ENCODE data around the gene BCAP29.

BCAP29 gene

DNA sequence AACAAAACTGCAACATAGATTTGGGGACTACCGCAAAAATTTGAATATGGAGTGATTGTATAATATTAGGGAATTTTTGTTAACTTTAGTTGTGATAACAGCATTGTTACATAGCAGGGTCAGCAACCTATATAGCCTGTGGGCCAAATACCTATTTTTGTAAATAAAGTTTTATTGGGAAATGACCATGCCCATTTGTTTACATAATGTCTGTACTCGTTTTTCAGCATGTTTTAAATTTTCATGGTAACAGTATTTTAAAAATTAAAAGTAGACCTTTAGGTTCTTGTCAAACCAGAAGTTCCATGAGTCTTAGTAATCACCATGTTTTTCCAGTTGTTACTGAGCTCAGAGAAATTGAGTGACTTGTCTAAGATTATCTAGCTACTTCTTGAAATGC lies 4.7 kb downstream of the BCAP29 start:
- DNase-seq = no peak

DNA sequence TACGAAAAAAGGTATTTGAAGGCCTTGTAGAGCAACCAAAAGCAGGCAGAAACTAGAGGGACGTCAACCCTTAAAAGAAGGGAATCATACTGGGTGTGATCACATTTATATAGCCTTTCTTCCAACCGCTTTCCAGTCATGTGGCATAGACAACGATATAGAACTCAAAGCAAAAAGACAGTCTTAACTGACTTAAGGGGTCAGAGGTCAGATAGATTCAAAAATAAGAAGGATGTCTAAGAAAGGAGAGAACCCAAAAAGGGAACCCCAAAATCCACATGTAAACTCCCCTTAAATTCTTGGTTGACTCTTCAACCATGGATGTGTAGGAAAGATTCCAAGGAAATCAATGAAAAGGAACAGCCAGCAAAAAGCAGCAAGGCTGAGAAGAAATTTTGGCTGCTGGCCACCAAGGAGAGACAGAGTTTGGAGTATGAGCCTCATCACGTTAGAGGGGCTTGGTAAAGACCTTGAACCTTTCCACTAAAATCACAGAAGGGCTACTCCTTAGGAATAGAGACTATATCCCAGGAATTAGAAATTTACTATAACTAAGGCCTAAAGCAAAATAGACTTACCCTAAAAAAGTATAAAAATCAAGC lies 8.6 kb downstream of the BCAP29 start:
- DNase-seq = no peak

DNA sequence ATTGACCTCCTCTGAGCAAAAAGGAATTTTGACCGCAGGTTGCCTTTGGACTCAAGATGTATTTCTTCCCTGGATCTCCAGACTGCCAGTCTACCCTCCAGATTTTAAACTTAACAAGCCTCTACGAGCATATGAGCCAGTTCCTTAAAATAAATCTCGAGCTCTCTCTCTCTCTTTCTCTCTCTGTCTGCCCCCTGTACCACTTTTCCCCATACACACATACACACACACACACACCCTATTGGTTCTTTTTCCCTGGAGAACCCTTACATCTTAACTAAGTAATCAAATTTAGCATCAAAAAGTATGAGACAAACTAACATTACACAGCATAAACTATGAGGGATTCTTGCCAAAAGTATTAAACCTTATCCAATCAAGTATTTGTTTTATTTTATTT lies 11.4 kb downstream of the BCAP29 start:
- no peak for DNase-seq

DNA sequence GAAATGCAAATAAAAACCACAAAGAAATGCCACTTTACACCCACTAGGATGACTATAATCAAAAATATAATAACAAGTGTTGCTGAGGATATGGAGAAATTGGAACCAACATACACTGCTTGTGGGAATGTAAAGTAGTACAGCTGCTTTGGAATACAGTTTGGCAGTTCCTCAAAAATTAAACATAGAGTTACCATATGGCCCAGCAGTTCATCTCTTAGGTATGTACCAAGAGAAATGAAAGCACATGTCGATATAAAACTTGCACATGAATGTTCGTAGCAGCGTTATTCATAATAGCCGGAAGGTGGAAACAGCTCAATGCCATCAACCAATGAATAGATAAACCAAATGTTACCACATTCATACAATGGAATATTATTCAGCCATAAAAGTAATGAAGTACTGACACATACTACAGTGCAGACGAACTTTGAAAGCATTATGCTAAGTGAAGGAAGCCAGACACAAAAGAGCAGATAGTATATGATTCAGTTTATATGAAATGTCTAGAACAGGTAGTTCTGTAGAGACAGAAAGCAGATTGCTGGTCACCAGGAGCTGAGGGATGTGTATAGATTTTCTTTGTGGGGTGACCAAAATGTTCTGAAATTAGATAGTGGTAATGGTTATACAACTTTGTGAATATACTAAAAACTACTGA lies 12.4 kb downstream of the BCAP29 start:
- DNase-seq = no peak

DNA sequence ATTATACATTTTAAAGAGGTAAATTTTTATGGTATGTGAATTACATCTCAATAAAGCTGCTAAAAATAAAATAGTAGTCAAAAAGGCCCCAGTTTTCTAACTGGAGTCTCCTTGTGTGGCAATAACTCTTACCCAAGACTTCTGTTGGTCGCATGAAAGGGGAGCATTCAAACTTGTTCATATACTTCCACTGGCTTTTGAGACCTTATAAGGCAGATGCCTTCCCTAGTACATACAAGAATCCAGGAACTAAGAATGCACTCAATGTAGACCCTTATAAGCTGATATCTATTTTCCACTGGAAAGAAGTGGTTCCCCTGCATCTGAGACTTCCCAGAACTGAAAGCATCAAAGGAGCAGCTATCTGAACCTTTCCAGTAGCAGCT lies 13.0 kb downstream of the BCAP29 start:
- no peak for DNase-seq

DNA sequence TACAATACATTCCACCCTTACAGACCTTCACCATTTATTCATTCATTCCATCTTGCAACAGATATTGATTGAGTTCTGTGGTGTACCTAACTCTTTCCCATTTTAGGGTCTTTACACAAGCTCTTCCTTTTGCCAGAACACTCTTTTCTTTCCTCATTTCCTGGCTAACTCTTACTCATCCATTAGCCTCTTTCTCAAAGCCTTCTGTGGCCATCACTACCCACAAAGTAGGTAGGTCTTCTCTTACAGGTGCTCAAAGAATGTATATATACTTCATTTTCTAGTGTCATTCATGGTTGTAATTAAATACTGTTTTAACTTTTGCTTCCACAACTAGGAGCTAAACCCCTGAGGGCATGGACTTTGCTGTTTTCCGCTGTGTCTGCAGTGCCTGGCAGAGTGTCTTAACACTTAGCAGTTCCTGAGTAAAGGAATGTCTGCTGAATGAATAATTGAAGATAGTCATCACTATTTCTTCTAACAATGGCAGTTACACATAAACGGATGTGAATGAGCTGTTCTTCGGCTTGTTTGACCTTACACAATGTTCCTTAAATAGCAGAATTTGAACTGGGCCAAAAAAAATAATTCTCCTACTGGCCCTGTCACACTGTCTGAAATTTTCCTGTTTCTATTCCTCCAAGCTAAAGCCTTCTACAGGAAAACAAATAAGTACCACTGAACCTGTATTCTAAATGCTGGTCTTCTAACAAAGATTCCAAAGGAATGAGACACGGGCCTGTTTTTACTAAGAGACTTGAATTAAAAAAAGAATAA lies 15.1 kb downstream of the BCAP29 start:
- no peak for DNase-seq

DNA sequence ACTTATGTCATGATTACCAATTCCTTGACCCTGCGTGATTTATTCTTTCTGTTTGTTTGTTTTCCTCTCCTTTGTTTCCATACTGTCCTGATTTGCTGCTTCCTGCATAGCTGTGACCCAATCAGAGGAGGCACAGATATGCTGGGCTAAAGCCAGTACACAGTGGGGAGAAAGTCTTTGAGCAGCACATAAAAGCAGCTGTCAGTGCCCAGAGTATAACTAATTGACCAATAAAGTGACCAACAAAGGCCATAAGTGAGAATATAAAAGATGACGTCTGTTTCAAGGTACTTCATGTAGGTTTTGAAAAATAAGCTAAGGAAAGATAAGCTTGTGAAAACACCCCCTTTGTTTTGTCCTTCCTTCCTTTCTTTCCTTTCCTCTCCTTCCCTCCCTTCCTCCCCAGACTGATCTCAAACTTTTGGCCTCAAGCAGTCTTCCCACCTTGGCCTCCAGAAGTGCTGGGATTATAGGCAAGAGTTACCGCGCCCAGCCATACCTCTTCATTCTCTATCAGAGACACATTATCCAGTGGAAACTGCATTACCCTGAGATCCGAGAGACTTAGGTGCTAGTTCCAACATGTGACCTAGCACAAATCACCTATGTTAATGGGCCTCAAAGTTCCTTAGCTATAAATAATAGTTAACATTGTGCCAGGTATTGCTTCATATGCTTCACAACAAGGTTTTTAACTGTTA lies 17.0 kb downstream of the BCAP29 start:
- no peak for DNase-seq

DNA sequence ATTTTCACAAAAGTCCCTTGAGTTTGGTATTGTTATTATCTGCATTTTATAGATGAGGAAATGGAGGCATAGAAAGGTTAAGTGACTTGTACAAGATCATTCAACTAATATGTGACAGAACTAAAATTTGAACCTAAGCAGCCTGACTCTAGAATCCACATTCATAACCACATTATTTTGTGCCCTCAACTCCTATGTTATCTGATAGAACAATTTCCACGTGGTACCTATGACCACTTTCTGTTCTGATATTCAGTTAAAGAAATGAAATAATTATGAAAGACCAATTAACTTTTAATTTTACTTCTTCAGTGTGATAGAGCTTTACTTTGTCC lies 17.5 kb downstream of the BCAP29 start:
- no peak for DNase-seq

DNA sequence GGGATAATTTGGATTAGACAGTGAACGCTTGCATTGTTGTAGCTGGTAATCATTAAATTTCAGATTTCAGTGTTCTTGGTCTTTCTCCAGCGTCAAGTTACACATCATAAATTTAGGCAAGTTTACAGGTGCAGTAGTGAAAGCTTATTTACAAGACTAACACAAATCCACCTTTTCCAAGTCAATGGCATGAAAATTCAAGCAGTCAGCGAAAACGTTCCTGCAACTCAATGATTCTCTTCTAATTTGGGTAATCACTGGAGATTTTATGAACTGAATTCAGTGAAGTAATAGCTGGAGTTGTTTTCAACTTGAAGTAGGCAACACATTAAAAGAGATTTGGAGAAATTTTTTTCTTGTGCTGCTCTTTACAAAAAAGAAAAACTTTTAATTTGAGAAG lies 17.9 kb downstream of the BCAP29 start:
- DNase-seq = no peak

DNA sequence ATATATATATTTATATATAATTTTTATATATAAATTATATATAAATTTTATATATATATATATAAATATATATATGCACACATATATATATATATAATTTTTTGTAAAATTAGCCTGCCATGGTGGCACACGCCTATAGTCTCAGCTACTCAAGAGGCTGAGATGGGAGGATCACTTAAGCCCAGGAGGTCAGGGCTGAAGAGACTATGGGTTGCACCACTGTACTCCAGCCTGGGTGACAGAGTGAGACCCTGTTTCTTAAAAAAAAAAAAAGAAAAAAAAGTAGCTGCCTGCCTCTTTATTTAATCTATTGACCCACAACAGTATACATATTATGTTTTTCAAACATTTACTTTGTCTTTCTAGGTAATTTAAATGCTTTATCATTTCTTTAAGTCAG lies 19.2 kb downstream of the BCAP29 start:
- DNase-seq = no peak

DNA sequence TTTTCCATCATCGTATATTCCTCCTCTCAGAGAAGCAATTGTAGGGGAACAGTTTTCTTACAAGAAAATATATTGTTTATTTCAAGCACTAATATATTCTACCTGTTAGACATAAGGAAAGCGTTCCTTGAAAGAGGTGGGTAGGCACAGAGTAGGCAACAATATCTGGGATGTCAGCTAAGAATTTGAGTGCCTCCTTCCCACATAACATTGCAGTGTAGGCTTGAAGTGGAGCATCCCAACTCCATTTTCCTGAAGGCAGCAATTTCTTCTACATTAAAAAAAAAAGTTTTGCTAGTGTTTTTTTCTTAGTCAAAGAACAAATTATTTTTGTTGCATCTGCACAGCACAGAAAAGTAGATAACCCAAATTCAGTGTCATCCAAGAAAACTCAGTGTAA lies 20.8 kb downstream of the BCAP29 start:
- DNase-seq = no peak

DNA sequence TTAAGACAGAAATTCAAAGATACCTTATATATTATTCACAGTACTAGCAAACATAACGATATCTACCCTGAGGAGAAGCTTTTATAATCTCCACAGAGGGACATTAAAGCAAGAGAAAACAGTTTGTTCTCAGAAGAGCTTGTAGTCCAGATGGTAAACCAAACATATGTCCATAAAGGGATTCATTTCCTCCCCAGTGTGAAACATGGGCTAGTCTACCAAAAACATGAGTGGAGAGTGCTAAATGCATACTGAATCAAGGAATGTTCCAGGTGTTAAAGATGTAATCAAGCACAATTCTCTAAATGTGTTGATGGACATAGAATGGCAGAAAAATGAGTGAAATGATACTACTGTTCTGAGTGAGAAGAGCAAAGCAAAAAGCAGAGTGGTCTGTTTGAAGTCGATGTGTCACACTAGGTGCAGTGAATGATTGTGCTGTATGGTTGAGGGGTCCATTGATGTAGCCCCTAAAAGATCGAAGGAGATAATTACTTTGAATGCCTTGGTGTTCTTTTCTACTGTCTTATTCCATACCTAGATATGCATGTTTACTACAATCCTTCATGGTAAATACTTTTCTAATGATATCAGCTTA lies 25.3 kb downstream of the BCAP29 start:
- no peak for DNase-seq

DNA sequence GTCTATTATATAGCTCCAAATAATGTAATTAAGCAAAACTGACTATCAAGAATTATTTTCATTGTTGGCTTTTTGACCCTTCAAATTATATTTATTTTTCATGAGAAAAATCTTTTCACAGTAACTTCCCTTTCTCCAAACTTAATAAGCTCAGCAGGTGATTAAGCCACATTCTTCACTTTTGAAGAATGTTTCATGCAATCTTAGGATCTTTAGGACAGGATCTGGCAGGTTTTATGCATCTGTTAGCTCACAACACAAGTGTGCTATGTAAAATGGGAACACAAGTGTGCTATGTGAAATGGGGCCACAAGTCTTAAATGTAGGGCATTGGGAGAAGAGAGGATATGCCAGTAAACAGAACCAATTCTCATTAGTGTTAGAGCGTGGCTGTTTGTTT lies 26.3 kb downstream of the BCAP29 start:
- no peak for DNase-seq

DNA sequence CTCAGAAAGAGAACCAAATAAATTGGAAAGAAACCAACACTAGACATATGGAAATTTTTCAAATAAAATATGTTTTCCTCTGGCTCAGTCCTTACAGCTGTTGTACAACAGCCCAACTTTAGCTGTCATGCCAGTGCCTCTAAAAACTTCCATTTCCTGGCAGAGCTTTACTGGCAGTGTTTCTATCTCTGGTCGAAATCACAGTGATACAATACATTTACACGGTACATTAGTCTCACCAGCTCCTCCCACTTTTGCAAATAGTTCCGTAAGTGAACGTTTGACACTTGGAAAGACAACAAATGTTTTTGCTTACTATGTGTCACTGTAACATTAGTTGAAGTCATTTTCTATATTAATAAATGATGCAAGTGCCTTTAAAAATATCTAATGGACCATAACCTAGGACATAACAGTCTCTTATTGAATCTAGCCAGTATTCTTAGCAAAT lies 29.8 kb downstream of the BCAP29 start:
- DNase-seq = no peak

DNA sequence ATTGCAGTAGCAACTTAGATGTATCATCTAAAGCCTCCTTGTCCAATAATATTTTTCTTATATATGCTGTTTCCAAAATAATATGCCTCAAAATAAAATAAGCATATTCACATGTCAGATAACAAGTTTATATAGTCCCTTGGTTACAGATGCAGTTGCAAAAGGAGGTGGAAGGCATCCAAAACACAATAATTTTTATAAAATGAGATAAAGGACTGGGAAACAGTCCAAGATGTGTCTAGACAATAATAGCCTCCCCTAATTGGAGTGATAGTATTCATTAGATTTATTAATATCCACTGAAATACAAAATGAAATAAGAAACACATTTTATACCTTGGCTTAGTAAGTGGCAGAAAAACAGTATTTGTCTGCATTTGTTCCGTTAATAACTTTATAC lies 30.3 kb downstream of the BCAP29 start:
- DNase-seq = no peak

DNA sequence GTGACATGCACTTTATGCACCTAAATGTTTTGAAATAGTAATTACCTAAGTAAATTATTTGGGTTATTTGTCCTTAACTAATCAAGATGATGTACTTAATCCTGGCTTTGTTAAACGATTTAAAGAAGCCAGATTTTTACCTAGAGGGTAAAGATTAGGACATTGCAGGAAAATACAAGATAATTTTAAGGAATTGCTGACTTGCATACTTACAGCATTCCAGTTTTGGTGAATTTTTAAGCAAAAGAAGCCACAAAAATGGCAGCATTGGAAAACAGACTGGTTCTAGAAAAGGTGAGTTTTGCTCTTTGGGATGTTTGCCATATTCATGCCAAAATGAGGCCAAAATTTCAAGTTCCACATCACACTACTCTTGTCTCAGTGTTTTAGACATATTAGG lies 33.4 kb downstream of the BCAP29 start:
- DNase-seq = no peak

DNA sequence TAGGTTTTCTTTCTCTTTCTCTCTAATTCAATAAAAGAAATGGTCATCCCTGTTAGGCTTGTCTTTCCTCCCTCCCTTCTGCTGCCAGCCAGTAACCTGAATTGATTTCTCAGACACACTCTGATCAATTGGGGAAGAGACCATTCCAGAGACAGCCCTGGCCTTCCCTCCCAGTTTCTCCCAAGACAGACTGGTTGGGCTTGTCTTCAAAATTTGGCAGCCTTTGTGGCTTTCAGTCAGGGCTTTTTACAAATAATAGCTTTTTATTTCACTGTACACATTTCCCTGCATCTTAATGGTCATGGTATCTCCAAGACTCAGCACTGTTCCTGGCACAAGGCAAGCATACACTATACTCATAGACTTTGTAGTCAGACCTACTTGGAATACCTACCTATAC lies 33.9 kb downstream of the BCAP29 start:
- no peak for DNase-seq

DNA sequence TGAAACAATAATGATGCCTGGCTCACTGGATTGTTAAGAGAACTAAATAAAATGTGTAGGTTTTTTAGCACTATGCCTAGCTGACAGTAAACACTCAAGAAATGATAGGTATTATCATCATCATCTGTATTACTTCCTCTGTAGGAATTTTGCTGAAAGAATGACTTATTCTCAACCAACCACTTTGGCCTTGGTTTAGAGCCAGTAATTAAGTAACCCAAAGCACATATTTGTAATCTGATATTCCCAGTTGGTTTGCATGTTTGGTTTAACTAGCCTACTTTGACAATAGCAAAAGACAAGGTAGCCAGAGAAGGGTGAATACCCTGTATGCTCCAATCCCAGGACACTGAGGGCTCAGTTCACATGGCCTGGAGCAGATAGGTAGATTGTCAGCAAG lies 34.4 kb downstream of the BCAP29 start:
- no peak for DNase-seq

DNA sequence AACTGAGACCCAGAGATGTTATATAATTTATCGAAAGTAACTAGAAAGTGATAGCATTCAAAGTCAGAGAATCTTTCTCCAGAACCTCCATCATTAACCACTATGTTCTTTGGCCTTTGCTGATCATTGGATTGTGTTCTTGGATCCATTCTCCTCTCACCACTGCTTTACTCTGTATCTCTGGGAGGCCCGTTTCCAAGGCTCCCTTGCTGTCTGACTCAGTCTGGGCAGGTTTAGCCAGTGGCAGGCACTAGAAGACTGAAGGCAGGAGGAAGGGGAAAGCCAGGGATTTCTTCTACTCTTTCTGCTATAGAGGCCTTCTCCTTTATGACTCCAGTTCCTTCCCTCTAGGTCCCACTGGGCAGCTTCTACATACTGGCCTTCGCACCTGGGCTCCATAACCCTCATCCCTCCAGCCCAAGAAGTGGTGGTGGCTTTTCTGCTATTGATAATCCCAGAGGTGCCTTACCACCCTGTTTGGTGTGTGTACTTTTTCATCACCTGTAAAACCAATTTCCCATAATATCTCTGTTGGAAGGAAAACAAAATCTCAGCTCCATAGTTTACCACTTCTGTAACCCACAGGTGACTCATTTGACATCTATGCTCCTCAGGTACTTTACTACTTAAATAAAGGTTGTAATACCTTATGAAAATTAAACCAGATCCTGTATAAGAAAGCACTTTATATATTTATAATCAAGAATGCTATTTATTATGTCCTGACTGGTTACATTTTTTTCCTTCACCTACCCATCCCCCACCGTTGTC lies 36.0 kb downstream of the BCAP29 start:
- no peak for DNase-seq

DNA sequence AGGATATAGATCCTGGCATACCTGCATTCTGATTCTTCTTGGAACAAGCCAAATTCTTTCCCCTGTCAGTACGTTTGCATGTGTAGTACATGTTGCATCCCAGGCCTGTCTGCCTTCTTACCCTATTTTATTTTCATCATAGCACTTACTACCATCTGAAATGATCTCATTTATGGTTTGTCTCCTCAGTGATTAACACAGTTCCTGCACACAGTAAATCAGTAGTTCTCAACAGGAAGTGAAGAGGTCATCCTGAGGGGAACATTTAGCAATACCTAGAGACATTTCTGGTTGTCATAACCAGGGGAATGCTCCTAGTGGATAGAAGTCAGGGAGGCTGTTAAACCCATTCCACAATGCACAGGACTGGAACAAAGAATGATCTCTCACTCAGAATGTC lies 42.4 kb downstream of the BCAP29 start:
- DNase-seq = no peak

DNA sequence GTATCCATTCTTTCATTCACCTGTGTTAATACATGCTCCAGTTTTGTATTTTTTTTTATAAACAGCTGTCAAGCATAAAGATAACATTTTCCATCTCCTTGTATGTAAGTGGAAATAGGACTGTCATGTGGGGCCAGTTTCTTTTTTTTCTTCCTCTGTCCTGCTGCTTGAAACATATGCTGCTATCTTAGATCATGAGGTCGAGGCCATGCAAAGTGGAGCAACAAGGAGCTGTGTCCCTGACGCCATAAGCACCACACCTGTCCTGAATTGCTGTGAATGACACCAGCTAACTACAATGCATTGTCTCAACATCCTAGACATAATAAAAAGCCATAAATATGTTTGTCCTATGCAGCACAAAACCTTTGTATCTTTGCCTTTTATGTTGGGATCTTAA lies 42.8 kb downstream of the BCAP29 start:
- no peak for DNase-seq

DNA sequence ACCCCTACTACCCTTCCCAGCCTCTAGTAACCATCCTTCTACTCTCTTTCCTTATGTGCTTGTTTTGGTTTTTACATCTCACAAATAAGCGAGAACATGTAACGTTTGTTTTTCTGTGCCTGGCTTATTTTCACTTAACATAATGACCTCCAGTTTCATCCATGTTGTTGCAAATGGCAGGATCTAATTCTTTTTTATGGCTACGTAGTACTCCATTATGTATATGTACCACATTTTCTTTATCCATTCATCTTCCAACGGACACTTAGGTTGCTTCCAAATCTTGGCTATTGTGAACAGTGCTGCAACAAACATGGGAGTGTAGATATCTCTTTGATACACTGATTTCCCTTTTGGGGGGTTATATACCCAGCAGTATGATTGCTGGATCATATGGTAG lies 47.0 kb downstream of the BCAP29 start:
- DNase-seq = no peak
